ENCODE measurements around the gene DDX23.
"Not testable (repeated sequence)": the region's sequence is repeated elsewhere in the genome, so short reads cannot be mapped to it uniquely, and the experiment has no call there.

The DDX23 gene

GRCh38 chr12:48851883-48852733 lies at the start of gene DDX23:
DDX23 (minus strand) TSS chr12:48852163; CDS start chr12:48845782, 6,381 bp downstream.
- DNase-seq: peak; percentile 94 to 95

GRCh38 chr12:48901278-48901677 lies 49.3 kb upstream of the DDX23 start:
- no peak for DNase-seq

- no peak for DNase-seq
Measured at GRCh38 chr12:48899651-48900050, 47.7 kb upstream of the DDX23 start.

- no peak for DNase-seq
Measured at GRCh38 chr12:48894271-48894670, 42.3 kb upstream of the DDX23 start.

GRCh38 chr12:48890657-48891418 lies 38.9 kb upstream of the DDX23 start:
- peak; percentile 52 to 64 for DNase-seq

- DNase-seq: no peak
Measured at GRCh38 chr12:48889679-48890078, 37.7 kb upstream of the DDX23 start.

GRCh38 chr12:48883305-48884161 lies 31.6 kb upstream of the DDX23 start:
- DNase-seq: no peak

GRCh38 chr12:48882972-48883304 lies 31.0 kb upstream of the DDX23 start:
- DNase-seq: no peak

- no peak for DNase-seq
Measured at GRCh38 chr12:48882315-48882687, 30.3 kb upstream of the DDX23 start.

- no peak for DNase-seq
Measured at GRCh38 chr12:48881686-48882314, 29.8 kb upstream of the DDX23 start.

- DNase-seq: no peak
Measured at GRCh38 chr12:48880647-48881046, 28.7 kb upstream of the DDX23 start.

GRCh38 chr12:48878548-48878947 lies 26.6 kb upstream of the DDX23 start:
- no peak for DNase-seq

- no peak for DNase-seq
Measured at GRCh38 chr12:48875944-48876515, 24.1 kb upstream of the DDX23 start.

GRCh38 chr12:48873534-48873933 lies 21.6 kb upstream of the DDX23 start:
- not testable (repeated sequence) for DNase-seq

- DNase-seq: no peak
Measured at GRCh38 chr12:48873096-48873495, 21.1 kb upstream of the DDX23 start.

- no peak for DNase-seq
Measured at GRCh38 chr12:48869191-48869590, 17.2 kb upstream of the DDX23 start.

- no peak for DNase-seq
Measured at GRCh38 chr12:48868451-48868850, 16.5 kb upstream of the DDX23 start.

- DNase-seq: no peak
Measured at GRCh38 chr12:48866052-48866711, 14.2 kb upstream of the DDX23 start.

- peak; percentile 88 for DNase-seq
Measured at GRCh38 chr12:48865281-48866051, 13.5 kb upstream of the DDX23 start, which contains the start of gene RND1. RND1 (minus strand) TSS chr12:48865870; CDS start chr12:48865767, 103 bp downstream.

GRCh38 chr12:48863291-48863690 lies 11.3 kb upstream of the DDX23 start:
- no peak for DNase-seq

GRCh38 chr12:48862760-48863159 lies 10.8 kb upstream of the DDX23 start:
- no peak for DNase-seq

Measured in NCI-H1930 (cell line).